Measurements from ENCODE around the gene CARD19. TPM values are rescaled to one million over a fixed set of nuclear protein-coding genes. Genes with fewer than 3 reads are reported as not detected.

The CARD19 gene
- total RNA-seq, 4 donors from 2014 or later: 23.7 to 71.4 (median 40.9) TPM

GRCh38 chr9:93112116-93112863, 16.3 kb downstream of the CARD19 start:
- no peak overlapping the region for H3K27ac ChIP-seq
- no peak overlapping the region for H3K4me3 ChIP-seq
- H3K9me3 ChIP-seq: no peaks in the 10 kb centered on the region
- H3K36me3 ChIP-seq: no peaks in the 10 kb centered on the region
- H3K4me1 ChIP-seq: no peaks in the 10 kb centered on the region
- intact Hi-C loops (cut with DNase I; ENCODE audit: low total_unique reads): no loop called here
- peak; percentile 13 to 18 for DNase-seq
- H3K27me3 ChIP-seq: no peaks in the 10 kb centered on the region
- no peak for TF ChIP-seq CTCF (IDR thresholded peaks at IDR 0.05)
- TF ChIP-seq POLR2A (IDR thresholded peaks at IDR 0.05): no peak

- Histone ChIP-seq H3K27me3 (no peaks in the 10 kb centered on the region), H3K4me3 (no peak overlapping the region), H3K4me1 (no peaks in the 10 kb centered on the region), H3K36me3 (no peaks in the 10 kb centered on the region), H3K9me3 (no peaks in the 10 kb centered on the region), H3K27ac (no peak overlapping the region)
- intact Hi-C loops (cut with DNase I; ENCODE audit: low total_unique reads): no loop called here
- TF ChIP-seq POLR2A (IDR thresholded peaks at IDR 0.05) (no peak), CTCF (IDR thresholded peaks at IDR 0.05) (no peak)
- peak in 1 of 2 donors; percentile 15 for DNase-seq
These were observed 16.9 kb downstream of the CARD19 start for GRCh38 chr9:93112864-93113389.

- TF ChIP-seq POLR2A (IDR thresholded peaks at IDR 0.05) (no peak), CTCF (IDR thresholded peaks at IDR 0.05) (no peak)
- no peaks in the 10 kb centered on the region for H3K36me3 ChIP-seq
- H3K9me3 ChIP-seq: no peaks in the 10 kb centered on the region
- no peaks in the 10 kb centered on the region for H3K4me1 ChIP-seq
- no peaks in the 10 kb centered on the region for H3K27me3 ChIP-seq
- DNase-seq: peak; percentile 13 to 17
- no peak overlapping the region for H3K27ac ChIP-seq
- no peak overlapping the region for H3K4me3 ChIP-seq
- intact Hi-C loops (cut with DNase I; ENCODE audit: low total_unique reads): no loop called here
These were observed 18.4 kb downstream of the CARD19 start for GRCh38 chr9:93114169-93114983.

GRCh38 chr9:93114984-93115335, 18.9 kb downstream of the CARD19 start:
- H3K4me1 ChIP-seq: peaks cover 0 to 2% of the 10 kb centered on the region in 2 donors
- no peaks in the 10 kb centered on the region for H3K36me3 ChIP-seq
- intact Hi-C loops (cut with DNase I; ENCODE audit: low total_unique reads): no loop called here
- H3K9me3 ChIP-seq: no peaks in the 10 kb centered on the region
- H3K27me3 ChIP-seq: no peaks in the 10 kb centered on the region
- no peak for TF ChIP-seq CTCF (IDR thresholded peaks at IDR 0.05)
- TF ChIP-seq POLR2A (IDR thresholded peaks at IDR 0.05): no peak
- DNase-seq: no peak
- no peak overlapping the region for H3K4me3 ChIP-seq
- H3K27ac ChIP-seq: no peak overlapping the region
